GM19023 (cell line): ENCODE data around the gene NLRX1.
"Not testable (repeated sequence)": the region's sequence is repeated elsewhere in the genome, so short reads cannot be mapped to it uniquely, and the experiment has no call there.

Experiments
- ATAC-seq: cut with Tn5 transposase; IDR thresholded peaks from one replicate; pipeline ENCODE4 v1.9.1; 2021; ENCODE audit warnings: mild to moderate bottlenecking, moderate library complexity; ENCODE audit not compliant: unreplicated experiment

Gene NLRX1

GRCh38 chr11:119206511-119207414 lies 38.2 kb downstream of the NLRX1 start:
- peak; percentile 19 for ATAC-seq

- no peak for ATAC-seq
Observed at GRCh38 chr11:119207415-119207960, 39.0 kb downstream of the NLRX1 start.

GRCh38 chr11:119209186-119209585 lies 40.7 kb downstream of the NLRX1 start:
- ATAC-seq: no peak

- no peak for ATAC-seq
Observed at GRCh38 chr11:119210050-119210449, 41.5 kb downstream of the NLRX1 start.

GRCh38 chr11:119218141-119218878 lies 49.8 kb downstream of the NLRX1 start:
- ATAC-seq: no peak

GRCh38 chr11:119222308-119222707 lies 53.8 kb downstream of the NLRX1 start:
- no peak for ATAC-seq

GRCh38 chr11:119222891-119223290 lies 54.4 kb downstream of the NLRX1 start:
- no peak for ATAC-seq

GRCh38 chr11:119223856-119224255 lies 55.3 kb downstream of the NLRX1 start:
- ATAC-seq: no peak

GRCh38 chr11:119228535-119229287 lies 60.2 kb downstream of the NLRX1 start:
- not testable (repeated sequence) for ATAC-seq

- no peak for ATAC-seq
Observed at GRCh38 chr11:119229288-119229672, 60.8 kb downstream of the NLRX1 start.

GRCh38 chr11:119229741-119230140 lies 61.2 kb downstream of the NLRX1 start:
- ATAC-seq: no peak
